OCI-LY1 (cell line): ENCODE data around the gene TCERG1.

Source experiments
- H2AFZ ChIP-seq: fragments of 200-600 bp; sonication (generic), shearing (Covaris generic); 2 replicates; pipeline ENCODE4 v1.6.0; 2014; ENCODE audit warnings: antibody characterized with exemption, mild to moderate bottlenecking, low read length
- H3F3A ChIP-seq: fragments of 200-600 bp; sonication (generic), shearing (Covaris generic); 2 replicates; pipeline ENCODE4 v1.6.0; 2014; ENCODE audit warnings: mild to moderate bottlenecking, antibody characterized with exemption, low read length, moderate library complexity; ENCODE audit not compliant: insufficient read depth
- H3K27ac ChIP-seq: fragments of 200-600 bp; sonication (generic); 2 replicates; pipeline ENCODE4 v1.5.1; 2014; ENCODE audit warnings: low read length, mixed run types, mild to moderate bottlenecking, low read depth; ENCODE audit not compliant: poor library complexity, severe bottlenecking
- H3K27me3 ChIP-seq: fragments of 200-600 bp; sonication (generic); 2 replicates; pipeline ENCODE4 v1.6.0; 2014; ENCODE audit warnings: antibody characterized with exemption, mild to moderate bottlenecking, low read length, moderate library complexity; ENCODE audit not compliant: insufficient read depth
- H3K36me3 ChIP-seq: fragments of 200-600 bp; sonication (generic); 2 replicates; pipeline ENCODE4 v1.6.1; 2014; ENCODE audit warnings: mild to moderate bottlenecking, antibody characterized with exemption, low read length, moderate library complexity, mixed read lengths; ENCODE audit not compliant: insufficient read depth
- H3K4me1 ChIP-seq: fragments of 200-600 bp; sonication (generic); 2 replicates; pipeline ENCODE4 v1.5.1; 2014; ENCODE audit warnings: mild to moderate bottlenecking, low read length, moderate library complexity; ENCODE audit not compliant: insufficient read depth, severe bottlenecking
- H3K4me2 ChIP-seq: fragments of 200-600 bp; sonication (generic), shearing (Covaris generic); 2 replicates; pipeline ENCODE4 v1.6.1; 2014; ENCODE audit warnings: low read length
- H3K4me3 ChIP-seq: fragments of 200-600 bp; sonication (generic); 2 replicates; pipeline ENCODE4 v1.5.1; 2014; ENCODE audit warnings: low read length, low read depth, mild to moderate bottlenecking, mixed read lengths; ENCODE audit not compliant: poor library complexity, severe bottlenecking
- H3K79me2 ChIP-seq: fragments of 200-600 bp; shearing (Covaris generic); 2 replicates; pipeline ENCODE4 v1.6.1; 2016; ENCODE audit warnings: mixed run types, low read length, mixed read lengths; ENCODE audit not compliant: insufficient read depth
- H3K9ac ChIP-seq: fragments of 200-600 bp; sonication (generic), shearing (Covaris generic); 2 replicates; pipeline ENCODE4 v1.6.1; 2014; ENCODE audit warnings: mild to moderate bottlenecking, low read length, mixed read lengths
- H3K9me2 ChIP-seq: fragments of 200-600 bp; sonication (generic), shearing (Covaris generic); 2 replicates; pipeline ENCODE4 v1.6.1; 2014; ENCODE audit warnings: low read depth, mild to moderate bottlenecking, low read length, mixed read lengths
- H3K9me3 ChIP-seq: fragments of 200-600 bp; shearing (Covaris generic); 2 replicates; pipeline ENCODE4 v1.6.1; 2014; ENCODE audit warnings: low read length, mixed read lengths
- H4K20me1 ChIP-seq: fragments of 200-600 bp; sonication (generic), shearing (Covaris generic); 2 replicates; pipeline ENCODE4 v1.6.0; 2016; ENCODE audit warnings: mild to moderate bottlenecking, low read length; ENCODE audit not compliant: insufficient read depth
- CTCF ChIP-seq: fragments of 200-600 bp; sonication (generic), shearing (Covaris generic); IDR thresholded peaks from 2 replicates; pipeline ENCODE4 v1.5.1; 2017; ENCODE audit warnings: mild to moderate bottlenecking, antibody characterized with exemption, low read length, moderate library complexity, mixed read lengths
- EZH2 ChIP-seq: fragments of 200-600 bp; sonication (generic), shearing (Covaris generic); IDR thresholded peaks from 2 replicates; pipeline ENCODE4 v1.8.0; 2017; ENCODE audit warnings: borderline replicate concordance, mixed run types, mild to moderate bottlenecking, antibody characterized with exemption, low read length, moderate library complexity, mixed read lengths

The TCERG1 gene

GRCh38 chr5:146475190-146475780, 28.2 kb downstream of the TCERG1 start:
- H3K27ac ChIP-seq: no peak overlapping the region
- no peaks in the 10 kb centered on the region for H3K27me3 ChIP-seq
- H3K4me1 ChIP-seq: no peaks in the 10 kb centered on the region
- no peaks in the 10 kb centered on the region for H3K9me2 ChIP-seq
- H4K20me1 ChIP-seq: no peaks in the 10 kb centered on the region
- H3K9ac ChIP-seq: no peak overlapping the region
- no peak overlapping the region for H3K4me3 ChIP-seq
- H2AFZ ChIP-seq: no peak overlapping the region
- no peak overlapping the region for H3K4me2 ChIP-seq
- no peaks in the 10 kb centered on the region for H3K79me2 ChIP-seq
- TF ChIP-seq CTCF (peak; percentile 39), EZH2 (no peak)
- peaks cover 97% of the 10 kb centered on the region for H3K36me3 ChIP-seq
- no peaks in the 10 kb centered on the region for H3K9me3 ChIP-seq
- H3F3A ChIP-seq: no peaks in the 10 kb centered on the region

GRCh38 chr5:146475906-146476305, 28.8 kb downstream of the TCERG1 start:
- H3K9me3 ChIP-seq: no peaks in the 10 kb centered on the region
- H3K27me3 ChIP-seq: no peaks in the 10 kb centered on the region
- H3K9me2 ChIP-seq: no peaks in the 10 kb centered on the region
- no peaks in the 10 kb centered on the region for H4K20me1 ChIP-seq
- H3F3A ChIP-seq: no peaks in the 10 kb centered on the region
- no peak overlapping the region for H3K27ac ChIP-seq
- no peak overlapping the region for H3K9ac ChIP-seq
- peaks cover 97% of the 10 kb centered on the region for H3K36me3 ChIP-seq
- no peaks in the 10 kb centered on the region for H3K4me1 ChIP-seq
- no peaks in the 10 kb centered on the region for H3K79me2 ChIP-seq
- no peak overlapping the region for H3K4me3 ChIP-seq
- no peak for TF ChIP-seq EZH2
- TF ChIP-seq CTCF: no peak
- H3K4me2 ChIP-seq: no peak overlapping the region
- no peak overlapping the region for H2AFZ ChIP-seq

DNA sequence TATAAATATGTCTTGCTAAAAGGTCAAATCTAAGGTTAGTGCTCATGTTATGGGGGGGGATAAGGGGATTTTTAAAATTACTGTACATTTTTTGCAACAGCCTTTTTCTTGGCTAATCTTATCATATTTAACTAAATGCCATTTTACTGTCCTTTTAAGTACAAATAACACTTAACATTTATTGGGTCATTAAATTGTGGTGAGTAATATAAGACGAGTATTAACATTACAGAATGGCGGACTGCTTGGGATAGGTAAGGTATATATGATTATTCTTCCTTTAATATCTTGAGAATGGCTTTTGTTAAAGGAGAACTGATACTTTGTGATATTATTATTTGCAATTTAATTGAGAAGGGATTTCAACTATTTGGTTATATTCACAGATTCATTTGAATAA, 35.6 kb downstream of the TCERG1 start:
- no peak overlapping the region for H3K9ac ChIP-seq
- no peak overlapping the region for H3K27ac ChIP-seq
- H3K36me3 ChIP-seq: peaks cover 98% of the 10 kb centered on the region
- no peaks in the 10 kb centered on the region for H3K79me2 ChIP-seq
- no peaks in the 10 kb centered on the region for H3K9me2 ChIP-seq
- H3F3A ChIP-seq: no peaks in the 10 kb centered on the region
- no peak overlapping the region for H3K4me2 ChIP-seq
- TF ChIP-seq CTCF: no peak
- TF ChIP-seq EZH2: no peak
- H3K9me3 ChIP-seq: no peaks in the 10 kb centered on the region
- no peak overlapping the region for H3K4me3 ChIP-seq
- no peak overlapping the region for H2AFZ ChIP-seq
- no peaks in the 10 kb centered on the region for H4K20me1 ChIP-seq
- no peaks in the 10 kb centered on the region for H3K4me1 ChIP-seq
- no peaks in the 10 kb centered on the region for H3K27me3 ChIP-seq
